C4-2B (cell line): Measurements from ENCODE around the gene PAX3.

Experiments used
- H3K27ac ChIP-seq: fragments of 450-650 bp; 2 replicates; pipeline ENCODE4 v1.5.1; 2017
- CTCF ChIP-seq: fragments of 450-650 bp; conservative IDR thresholded peaks from 2 replicates; pipeline ENCODE4 v1.5.1; 2017; ENCODE audit warnings: mild to moderate bottlenecking
- ZFX ChIP-seq: fragments of 450-650 bp; IDR thresholded peaks from 2 replicates; pipeline ENCODE4 v1.6.1; 2017

The PAX3 gene

DNA sequence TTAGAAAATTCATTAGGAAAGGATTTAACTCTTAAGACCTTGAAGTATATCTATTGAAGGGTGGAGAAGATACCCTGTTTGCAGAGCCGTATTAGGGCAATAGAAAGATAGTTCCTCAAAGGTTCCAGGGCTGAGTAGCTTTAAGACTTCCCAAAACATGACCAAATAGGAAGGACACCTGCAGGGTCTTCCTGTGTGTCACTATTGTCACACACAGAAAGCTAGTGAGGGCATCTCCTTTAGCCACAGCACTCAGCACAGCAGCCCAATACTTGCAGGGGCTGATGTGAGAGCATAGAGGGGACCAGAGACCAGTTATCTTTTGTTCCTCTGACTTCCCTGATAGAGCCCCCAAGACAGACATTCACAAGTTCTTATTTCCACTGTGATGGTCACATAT lies 93.7 kb downstream of the PAX3 start:
- H3K27ac ChIP-seq = no peak overlapping the region
- no peak for TF ChIP-seq CTCF
- no peak for TF ChIP-seq ZFX

GRCh38 chr2:222203041-222203440 lies 95.8 kb downstream of the PAX3 start:
- TF ChIP-seq ZFX (no peak), CTCF (no peak)

GRCh38 chr2:222196159-222196558 lies 102.6 kb downstream of the PAX3 start:
- TF ChIP-seq ZFX (no peak), CTCF (no peak)
- no peak overlapping the region for H3K27ac ChIP-seq

More at GRCh38 chr2:222203041-222203440, 95.8 kb downstream of the PAX3 start:
- no peak overlapping the region for H3K27ac ChIP-seq

- TF ChIP-seq ZFX (no peak), CTCF (no peak)
- no peak overlapping the region for H3K27ac ChIP-seq
Measured at GRCh38 chr2:222194669-222195068, 104.1 kb downstream of the PAX3 start.

GRCh38 chr2:222193328-222193983 lies 105.3 kb downstream of the PAX3 start:
- TF ChIP-seq ZFX (no peak), CTCF (no peak)
- no peak overlapping the region for H3K27ac ChIP-seq

GRCh38 chr2:222180619-222181018 lies 118.2 kb downstream of the PAX3 start:
- TF ChIP-seq CTCF (no peak), ZFX (no peak)
- H3K27ac ChIP-seq = no peak overlapping the region

- TF ChIP-seq CTCF (no peak), ZFX (no peak)
- no peak overlapping the region for H3K27ac ChIP-seq
Measured at GRCh38 chr2:222179592-222179991, 119.2 kb downstream of the PAX3 start.
